ENCODE measurements around the gene PDLIM1.
"Not testable (repeated sequence)": the region's sequence is repeated elsewhere in the genome, so short reads cannot be mapped to it uniquely, and the experiment has no call there.

- TF ChIP-seq, protein P1, sequence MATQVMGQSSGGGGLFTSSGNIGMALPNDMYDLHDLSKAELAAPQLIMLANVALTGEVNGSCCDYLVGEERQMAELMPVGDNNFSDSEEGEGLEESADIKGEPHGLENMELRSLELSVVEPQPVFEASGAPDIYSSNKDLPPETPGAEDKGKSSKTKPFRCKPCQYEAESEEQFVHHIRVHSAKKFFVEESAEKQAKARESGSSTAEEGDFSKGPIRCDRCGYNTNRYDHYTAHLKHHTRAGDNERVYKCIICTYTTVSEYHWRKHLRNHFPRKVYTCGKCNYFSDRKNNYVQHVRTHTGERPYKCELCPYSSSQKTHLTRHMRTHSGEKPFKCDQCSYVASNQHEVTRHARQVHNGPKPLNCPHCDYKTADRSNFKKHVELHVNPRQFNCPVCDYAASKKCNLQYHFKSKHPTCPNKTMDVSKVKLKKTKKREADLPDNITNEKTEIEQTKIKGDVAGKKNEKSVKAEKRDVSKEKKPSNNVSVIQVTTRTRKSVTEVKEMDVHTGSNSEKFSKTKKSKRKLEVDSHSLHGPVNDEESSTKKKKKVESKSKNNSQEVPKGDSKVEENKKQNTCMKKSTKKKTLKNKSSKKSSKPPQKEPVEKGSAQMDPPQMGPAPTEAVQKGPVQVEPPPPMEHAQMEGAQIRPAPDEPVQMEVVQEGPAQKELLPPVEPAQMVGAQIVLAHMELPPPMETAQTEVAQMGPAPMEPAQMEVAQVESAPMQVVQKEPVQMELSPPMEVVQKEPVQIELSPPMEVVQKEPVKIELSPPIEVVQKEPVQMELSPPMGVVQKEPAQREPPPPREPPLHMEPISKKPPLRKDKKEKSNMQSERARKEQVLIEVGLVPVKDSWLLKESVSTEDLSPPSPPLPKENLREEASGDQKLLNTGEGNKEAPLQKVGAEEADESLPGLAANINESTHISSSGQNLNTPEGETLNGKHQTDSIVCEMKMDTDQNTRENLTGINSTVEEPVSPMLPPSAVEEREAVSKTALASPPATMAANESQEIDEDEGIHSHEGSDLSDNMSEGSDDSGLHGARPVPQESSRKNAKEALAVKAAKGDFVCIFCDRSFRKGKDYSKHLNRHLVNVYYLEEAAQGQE (IDR thresholded peaks at IDR 0.05; ENCODE audit: insufficient replicate concordance, low read depth): not testable (repeated sequence)
- not testable (repeated sequence) for TF ChIP-seq CTCF (IDR thresholded peaks at IDR 0.05; ENCODE audit: insufficient read depth, low read length); POLR2AphosphoS5 (IDR thresholded peaks at IDR 0.05; ENCODE audit: low read depth)
Observed at GRCh38 chr10:95228934-95229723, 61.7 kb downstream of the PDLIM1 start.

Measured in HL-60 (cell line).